NCI-H82 treated with DMSO at 0.1 percent for 48 hours (cell line): ENCODE data around the gene KLHL30.

Experiments used
- DNase-seq: peaks from one replicate; lab custom pipeline; 2025; ENCODE audit not compliant: unreplicated experiment; lab: John Stamatoyannopoulos, UW

Gene KLHL30

GRCh38 chr2:238117199-238118154 lies 21.0 kb upstream of the KLHL30 start:
- no peak for DNase-seq

DNA sequence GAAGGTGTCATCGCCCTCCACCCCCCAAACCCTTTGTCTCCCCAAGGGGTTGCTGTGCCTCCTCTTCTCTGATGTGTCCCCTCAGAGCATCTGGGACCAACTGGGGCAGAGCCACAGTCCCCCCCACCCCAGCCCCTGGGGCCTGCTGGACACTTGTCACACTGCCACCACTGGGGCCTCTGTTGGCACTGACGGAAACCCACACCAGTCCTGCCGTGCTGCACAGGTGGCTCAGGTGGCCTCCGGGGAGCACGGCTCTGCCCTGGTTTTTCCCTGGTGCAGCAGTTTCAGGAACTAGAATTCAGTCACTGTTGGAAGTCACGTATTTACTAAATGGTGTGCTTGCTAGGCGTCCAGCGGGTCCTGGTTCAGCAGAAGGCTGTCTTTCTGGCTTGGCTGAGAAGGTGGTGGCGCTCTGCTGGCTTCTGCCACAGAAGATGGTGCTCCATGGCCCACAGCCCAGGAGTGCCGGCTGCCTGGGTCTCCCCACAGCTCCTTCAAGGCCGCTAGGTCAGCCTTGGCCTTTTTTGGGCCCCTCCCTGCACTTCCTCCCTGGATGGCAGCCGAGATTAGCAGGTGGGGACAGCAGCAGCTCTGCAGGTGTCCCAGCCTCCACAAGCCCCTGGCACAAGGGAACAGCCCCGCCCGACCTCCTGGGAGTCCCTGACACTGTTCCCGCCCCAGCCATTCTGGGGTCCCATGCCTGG lies 18.6 kb upstream of the KLHL30 start:
- DNase-seq = no peak

DNA sequence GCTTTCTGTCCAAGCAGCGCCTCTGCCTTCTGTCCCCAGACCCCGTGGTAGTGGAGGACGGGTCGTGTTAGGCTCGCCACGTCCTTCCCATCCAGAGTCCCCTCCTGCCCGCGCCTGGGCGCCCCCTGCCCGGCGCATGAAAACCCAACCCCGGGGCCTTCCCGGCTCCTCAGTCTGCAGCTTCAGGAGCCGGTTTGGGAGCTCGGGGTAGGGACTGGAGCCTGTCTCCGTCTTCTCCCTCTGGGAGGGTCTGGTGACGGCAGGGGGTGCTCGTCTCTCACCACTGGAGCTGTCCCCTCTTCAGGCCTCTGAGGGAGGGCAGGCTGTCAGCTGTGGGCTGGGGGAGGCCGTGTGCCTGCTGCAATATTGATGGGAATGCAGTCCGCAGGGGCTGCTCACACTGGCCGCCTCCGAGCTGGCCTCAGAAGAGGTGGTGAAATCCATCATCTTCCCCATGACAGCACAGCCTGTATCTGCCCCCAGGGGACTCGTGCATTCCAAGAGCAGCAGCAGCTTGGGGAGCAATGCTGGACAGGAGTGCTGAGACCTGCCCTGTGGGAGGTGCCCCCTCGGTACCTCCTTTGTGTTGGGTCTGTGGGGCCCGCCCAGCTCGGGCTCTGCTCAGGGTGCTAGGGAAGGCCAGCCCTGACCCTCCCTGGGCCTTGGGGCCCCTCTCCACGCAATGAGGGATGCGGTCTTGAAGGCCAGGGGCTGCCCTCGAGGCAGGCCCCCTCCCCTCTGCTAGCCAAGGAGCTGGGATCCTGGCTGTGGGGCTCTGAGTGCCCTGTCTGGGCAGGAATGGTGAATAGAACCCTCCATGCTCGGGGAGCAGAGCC lies 17.8 kb upstream of the KLHL30 start:
- no peak for DNase-seq

GRCh38 chr2:238121511-238122286 lies 16.8 kb upstream of the KLHL30 start:
- no peak for DNase-seq

GRCh38 chr2:238122287-238123217 lies 15.9 kb upstream of the KLHL30 start:
- no peak for DNase-seq

DNA sequence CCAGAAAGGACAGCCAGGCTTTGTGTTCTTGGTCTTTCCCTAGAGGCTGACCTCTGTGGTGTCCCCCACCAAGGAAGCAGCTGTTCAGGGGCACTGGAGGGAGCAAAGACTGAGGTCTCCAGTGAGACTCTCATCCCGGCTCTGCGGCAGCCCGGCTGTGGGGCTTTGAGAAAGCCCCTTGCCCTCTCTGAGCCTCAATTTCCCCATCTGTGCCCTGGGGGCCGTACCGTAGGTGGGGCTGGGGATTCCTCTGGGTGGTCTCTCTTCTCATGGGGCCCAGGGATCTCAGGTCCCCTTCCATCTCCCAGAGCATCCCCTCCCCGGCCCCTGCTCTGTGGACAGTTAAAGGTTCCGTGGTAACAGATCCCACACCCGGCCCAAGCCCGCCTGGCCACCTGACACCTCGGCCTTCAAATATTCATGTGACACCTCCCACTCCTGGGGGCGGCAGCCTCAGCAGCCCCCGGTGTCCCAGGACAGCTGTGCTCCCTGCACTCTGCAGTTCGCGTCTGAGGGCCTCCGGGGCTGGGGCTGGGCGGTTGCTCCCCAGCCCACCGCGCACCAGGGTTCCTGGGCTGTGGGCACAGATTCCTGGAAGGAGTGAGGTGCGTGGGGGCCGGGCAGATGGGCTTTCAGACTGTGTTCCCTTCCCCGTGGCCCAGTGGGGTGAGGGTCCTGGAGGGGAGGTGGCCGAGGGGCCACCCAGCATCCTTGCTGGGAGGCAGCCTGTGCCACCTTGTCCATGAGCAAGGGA lies 15.1 kb upstream of the KLHL30 start:
- no peak for DNase-seq

DNA sequence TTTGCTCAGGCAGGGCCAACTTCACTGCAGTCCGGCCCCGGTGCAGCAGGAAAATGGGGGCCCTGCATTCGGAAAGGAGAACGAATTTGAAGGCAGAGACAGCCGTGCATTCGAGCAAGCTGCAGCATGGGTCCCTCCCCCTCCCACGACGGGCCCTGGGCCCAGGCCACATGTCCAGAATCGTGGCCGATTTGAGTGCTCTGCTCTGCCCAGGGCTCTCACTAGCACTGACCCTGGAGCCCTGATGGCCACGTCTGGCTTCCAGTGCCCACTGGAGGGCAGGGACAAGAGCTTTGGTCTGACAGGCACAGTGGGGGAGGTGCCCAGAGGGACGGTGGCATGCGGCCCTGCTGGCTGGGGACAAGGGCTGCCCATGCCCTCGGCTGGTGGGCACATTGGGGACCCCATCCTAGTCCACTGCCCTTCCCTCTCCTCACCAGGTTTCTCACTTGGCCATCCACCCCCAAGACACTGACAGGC lies 14.4 kb upstream of the KLHL30 start:
- no peak for DNase-seq

- no peak for DNase-seq
Observed at GRCh38 chr2:238124488-238125126, 13.9 kb upstream of the KLHL30 start.

DNA sequence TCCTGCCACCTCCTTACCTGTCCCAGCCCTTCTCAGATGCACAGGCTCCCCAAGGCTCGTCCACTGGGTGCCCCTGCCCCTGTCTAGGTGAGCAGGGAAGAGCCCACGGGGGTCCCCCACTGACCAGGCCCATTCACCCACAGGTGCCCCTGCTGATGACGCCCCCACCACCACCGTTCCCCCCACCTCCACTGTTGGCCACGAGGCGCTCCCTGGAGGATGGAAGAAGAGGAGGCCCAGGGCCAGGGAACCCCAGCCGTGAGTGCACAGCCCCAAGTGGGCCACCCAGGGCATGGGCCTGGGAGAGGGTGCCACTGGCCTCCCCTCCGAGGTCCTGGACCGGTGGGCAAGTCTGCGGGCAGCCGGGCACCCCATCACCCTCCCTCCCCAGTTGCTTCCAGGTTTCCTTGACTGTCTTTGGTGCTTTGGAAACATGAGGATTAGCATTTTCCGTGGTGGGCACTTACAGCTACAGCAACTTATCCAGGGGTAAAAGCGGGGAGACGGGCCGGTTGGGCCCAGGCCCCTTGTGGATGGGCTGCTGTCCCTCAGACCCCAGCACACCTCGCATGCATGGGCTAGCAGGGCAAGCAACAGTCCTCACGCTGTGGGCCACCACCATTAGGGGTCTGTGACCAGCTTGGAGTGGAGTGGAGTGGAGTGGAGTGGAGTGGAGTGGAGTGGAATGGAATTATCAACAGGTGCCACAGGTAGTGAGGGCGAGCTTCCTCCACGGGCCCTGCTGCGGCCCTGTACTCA lies 13.2 kb upstream of the KLHL30 start:
- no peak for DNase-seq

DNA sequence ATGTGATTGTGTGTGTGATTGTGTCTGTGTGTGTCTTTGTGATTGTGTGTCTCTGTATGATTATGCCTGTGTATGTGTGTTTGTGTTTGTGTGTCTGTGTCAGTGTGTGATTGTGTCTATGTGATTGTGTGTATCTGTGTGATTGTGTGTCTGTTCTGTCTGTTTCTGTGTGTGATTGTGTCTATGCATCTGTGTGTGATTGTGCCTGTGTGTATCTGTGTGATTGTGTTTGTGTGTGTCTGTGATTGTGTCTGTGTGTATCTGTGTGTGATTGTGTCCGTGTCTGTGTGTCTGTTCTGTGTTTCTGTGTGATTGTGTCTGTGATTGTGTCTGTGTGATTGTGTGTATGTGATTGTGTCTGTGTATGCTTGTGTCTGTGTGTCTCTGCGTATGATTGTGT lies 12.1 kb upstream of the KLHL30 start:
- DNase-seq = no peak

GRCh38 chr2:238126775-238127164 lies 11.7 kb upstream of the KLHL30 start:
- DNase-seq = no peak

DNA sequence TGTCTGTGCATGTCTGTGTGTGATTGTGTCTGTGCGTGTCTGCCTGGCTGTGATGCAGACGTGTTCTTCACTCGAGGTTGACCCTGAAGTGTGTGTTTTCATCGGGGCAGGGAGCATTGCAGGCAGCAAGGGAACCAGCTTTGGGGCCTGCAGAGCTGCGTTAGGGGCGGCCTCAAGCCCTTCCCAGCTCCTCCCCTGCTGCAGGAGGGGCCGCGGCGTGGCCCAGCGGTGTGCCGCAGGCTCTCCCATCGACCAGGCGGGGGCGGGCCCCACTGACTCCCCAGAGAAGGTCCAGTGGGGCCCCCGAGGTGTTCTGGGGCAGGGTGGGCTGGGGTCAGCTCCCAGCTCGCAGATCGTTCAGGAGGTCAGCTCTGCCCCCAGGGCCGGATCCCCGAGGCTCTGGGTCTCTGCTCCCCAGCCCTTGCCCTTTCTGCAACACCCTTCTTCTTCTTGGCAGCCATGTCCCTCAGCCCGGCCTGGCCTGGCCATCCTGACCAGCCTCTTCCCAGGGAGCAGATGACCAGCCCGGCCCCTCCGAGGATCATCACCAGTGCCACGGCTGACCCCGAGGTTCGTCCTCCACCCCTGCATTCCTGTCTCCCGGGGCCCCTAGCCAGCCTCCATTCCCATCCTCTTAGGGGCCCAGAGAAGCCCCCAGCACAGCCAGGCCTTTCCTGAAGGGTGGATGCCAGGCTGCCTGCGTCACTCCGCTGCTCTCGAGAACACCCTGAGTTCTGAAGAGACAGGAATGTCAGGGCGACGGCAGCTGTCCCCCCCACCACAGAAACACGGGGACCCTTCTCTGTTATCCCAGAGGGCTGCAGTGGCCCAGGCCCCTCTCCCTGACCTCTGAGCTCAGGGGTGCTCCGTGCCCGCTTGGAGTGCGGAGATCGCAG lies 11.1 kb upstream of the KLHL30 start:
- no peak for DNase-seq

DNA sequence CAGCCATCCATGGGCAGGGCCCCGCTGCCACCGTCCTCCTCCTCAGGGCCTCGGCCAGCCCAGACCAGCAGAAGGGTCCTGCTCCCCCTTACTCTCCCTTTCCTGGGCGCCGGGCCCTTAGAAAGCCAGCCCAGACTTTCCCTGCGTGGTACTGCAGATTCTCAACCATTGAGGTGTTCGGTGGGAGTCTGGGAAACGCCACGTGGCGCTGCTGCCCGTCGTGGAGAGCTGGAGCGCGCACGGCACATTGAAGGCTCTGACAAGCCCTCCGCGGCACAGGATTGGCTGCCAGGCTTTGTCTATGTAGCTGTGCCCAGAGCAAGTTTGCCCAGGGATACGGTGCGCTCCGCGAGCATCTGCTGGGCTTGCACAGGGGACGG lies 10.4 kb upstream of the KLHL30 start:
- no peak for DNase-seq

DNA sequence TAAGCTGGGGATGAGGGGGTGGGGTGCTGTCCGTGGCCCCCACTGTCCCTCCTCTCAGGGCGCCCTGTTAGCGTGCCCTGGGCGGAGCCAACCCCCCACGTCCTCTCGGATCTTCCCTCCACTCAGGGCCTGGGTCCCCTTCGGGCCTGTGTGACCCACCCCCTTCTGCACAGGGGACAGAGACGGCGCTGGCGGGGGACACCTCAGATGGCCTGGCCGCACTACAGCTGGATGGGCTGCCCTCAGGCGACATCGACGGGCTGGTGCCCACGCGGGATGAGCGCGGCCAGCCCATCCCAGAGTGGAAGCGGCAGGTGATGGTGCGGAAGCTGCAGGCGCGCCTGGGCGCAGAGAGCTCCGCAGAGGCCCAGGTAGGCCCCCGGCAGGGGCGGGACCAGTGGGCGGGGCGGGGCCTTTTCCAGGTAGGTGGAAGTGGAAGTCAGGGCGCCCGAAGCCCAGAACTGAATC lies 9.9 kb upstream of the KLHL30 start:
- no peak for DNase-seq

DNA sequence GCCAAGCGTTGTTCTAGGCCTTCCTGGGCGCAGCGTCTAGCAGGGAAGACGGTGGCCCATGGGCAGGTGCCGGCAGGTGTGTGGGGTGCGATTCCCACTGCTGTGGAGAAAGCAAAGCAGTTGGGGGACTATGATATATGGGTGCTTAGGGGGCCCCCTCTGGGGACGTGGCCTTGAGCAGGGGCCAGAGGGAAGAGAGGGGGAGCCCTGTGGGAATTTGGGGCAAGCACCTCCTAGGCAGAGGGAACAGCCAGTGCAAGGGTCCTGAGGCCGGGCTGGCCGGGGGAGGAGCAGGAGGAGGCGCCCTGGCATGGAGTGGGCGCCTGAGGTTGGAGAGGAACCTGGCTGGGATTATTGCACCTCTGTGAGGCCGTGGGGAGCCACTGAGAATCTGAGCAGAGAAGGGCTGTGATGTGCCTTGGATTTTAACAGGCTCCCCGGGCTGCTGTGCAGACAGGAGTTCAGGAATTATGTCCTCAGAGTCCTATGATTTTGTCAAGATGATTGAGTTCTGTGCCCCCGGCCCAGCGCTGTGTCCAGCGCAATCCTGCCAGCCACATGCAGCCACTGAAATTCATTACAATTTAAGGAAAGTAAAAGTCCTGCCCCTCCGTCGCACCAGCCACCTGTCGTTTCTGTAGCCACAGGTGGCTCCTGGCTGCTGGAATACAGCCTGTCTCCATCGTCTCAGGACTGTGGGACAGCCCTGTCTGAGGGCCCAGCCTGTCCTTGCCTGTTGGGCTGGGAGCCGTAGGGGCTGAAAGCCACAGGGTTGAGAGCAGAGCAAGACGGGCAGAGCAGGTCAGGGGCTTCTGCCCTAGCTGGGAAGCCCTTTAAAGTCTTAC lies 9.1 kb upstream of the KLHL30 start:
- DNase-seq = no peak
